HEK293 (cell line): Measurements from ENCODE around the gene ISG20L2.

Experiments used
- CTCF ChIP-seq: fragments of 450-650 bp; formaldehyde crosslinking; IDR thresholded peaks from 2 replicates; pipeline ENCODE4 v1.5.1; 2016; ENCODE audit warnings: missing biosample characterization, missing genetic modification characterization
- SP2 ChIP-seq: fragments of 450-650 bp; formaldehyde crosslinking; IDR thresholded peaks from 2 replicates; pipeline ENCODE4 v1.5.1; 2016; ENCODE audit warnings: missing biosample characterization, missing genetic modification characterization
- ZFP41 ChIP-seq: fragments of 450-650 bp; formaldehyde crosslinking; IDR thresholded peaks from 2 replicates; pipeline ENCODE4 v1.5.1; 2016; ENCODE audit warnings: missing biosample characterization, missing genetic modification characterization, borderline replicate concordance
- ZNF624 ChIP-seq: fragments of 450-650 bp; formaldehyde crosslinking; IDR thresholded peaks from 2 replicates; pipeline ENCODE4 v1.5.1; 2017; ENCODE audit warnings: missing biosample characterization, missing genetic modification characterization
- ZNF639 ChIP-seq: fragments of 450-650 bp; formaldehyde crosslinking; IDR thresholded peaks from 2 replicates; pipeline ENCODE4 v1.5.1; 2016; ENCODE audit warnings: missing biosample characterization, missing genetic modification characterization
- ZNF76 ChIP-seq: fragments of 450-650 bp; formaldehyde crosslinking; IDR thresholded peaks from 2 replicates; pipeline ENCODE4; 2016; ENCODE audit warnings: low read depth, missing biosample characterization, missing genetic modification characterization, borderline replicate concordance

- TF ChIP-seq SP2 (tag by site-specific recombination): no peak
- no peak for TF ChIP-seq CTCF (tag by site-specific recombination)
- TF ChIP-seq ZNF624: no peak
- no peak for TF ChIP-seq ZNF76
- no peak for TF ChIP-seq ZNF639 (tag by site-specific recombination)
- no peak for TF ChIP-seq ZFP41 (tag by site-specific recombination)
Observed at GRCh38 chr1:156742801-156743200, 14.2 kb upstream of the ISG20L2 start.
